HG02852 (cell line): ENCODE measurements around the gene LRRC31.
A peak's percentile ranks its signal among the peaks of the same experiment; 100 is the strongest.

Source experiments
- ATAC-seq: cut with Tn5 transposase; IDR thresholded peaks from one replicate; pipeline ENCODE4 v1.9.1; 2021; ENCODE audit warnings: mild to moderate bottlenecking, moderate library complexity; ENCODE audit not compliant: unreplicated experiment

LRRC31 gene

GRCh38 chr3:169813757-169814517 lies 55.8 kb downstream of the LRRC31 start:
- ATAC-seq: peak; percentile 86

GRCh38 chr3:169813278-169813677 lies 56.5 kb downstream of the LRRC31 start:
- ATAC-seq: no peak

- peak; percentile 65 for ATAC-seq
These were observed 57.2 kb downstream of the LRRC31 start, which contains the start of the genes LRRC34 and LRRIQ4 for GRCh38 chr3:169812332-169813235. TSS of gene LRRC34 (minus strand) at chr3:169812904. CDS start at chr3:169812548, 356 bp downstream. TSS of gene LRRIQ4 (plus strand) at chr3:169812870. CDS start at chr3:169821922, 9,052 bp downstream.

DNA sequence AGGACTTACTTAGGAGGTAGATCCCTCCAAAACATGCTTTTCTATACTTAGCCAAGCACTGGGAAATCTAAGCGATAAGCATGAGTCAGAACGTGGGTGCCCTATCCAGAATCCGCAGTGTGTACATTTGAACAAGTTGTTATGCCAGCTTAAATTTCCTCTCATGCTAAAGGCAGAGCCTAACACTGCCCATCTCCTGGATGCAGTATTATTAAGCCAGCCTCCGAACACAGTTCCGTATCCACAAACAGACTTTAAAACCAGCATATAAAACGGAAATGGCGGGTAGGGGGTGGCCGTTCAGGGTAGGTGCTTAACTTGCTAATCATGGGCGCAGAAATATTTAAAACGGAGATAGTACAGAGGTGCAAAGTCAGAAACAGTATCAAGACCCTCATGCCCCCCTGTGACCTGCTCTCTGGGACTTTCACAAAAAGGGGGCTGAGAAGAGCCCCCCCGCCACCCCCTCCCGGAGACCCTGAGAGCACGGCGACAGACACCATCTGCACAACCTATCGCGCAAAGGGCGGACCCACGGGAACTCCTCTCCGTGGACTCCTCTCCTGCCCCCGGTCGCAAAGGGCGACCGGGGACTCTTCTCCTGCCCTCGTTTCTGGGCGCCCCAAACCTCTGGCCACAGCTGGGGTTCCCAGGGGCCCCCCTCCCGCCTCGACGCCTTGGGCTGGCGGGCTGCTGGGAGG lies 58.0 kb downstream of the LRRC31 start:
- peak; percentile 13 for ATAC-seq

GRCh38 chr3:169809230-169809795 lies 60.4 kb downstream of the LRRC31 start:
- ATAC-seq: no peak

DNA sequence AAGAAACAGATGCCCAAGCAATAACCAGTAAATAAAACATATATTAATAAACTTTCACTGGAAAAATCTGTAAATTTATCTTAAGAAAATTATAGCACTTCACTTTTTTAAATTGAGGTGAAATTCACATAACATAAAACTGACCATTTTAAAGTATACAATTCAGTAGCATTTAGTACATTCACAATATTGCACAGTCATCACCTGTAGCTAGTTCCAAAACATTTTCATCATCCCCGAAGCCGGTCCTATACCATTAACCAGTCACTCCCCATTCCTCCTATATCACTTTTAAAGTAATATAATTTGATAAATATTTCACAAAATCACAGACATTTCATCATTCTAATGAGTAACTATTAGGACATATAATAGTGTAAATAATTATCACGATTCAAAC lies 65.1 kb downstream of the LRRC31 start:
- ATAC-seq: no peak

GRCh38 chr3:169792359-169792758 lies 77.4 kb downstream of the LRRC31 start:
- no peak for ATAC-seq

DNA sequence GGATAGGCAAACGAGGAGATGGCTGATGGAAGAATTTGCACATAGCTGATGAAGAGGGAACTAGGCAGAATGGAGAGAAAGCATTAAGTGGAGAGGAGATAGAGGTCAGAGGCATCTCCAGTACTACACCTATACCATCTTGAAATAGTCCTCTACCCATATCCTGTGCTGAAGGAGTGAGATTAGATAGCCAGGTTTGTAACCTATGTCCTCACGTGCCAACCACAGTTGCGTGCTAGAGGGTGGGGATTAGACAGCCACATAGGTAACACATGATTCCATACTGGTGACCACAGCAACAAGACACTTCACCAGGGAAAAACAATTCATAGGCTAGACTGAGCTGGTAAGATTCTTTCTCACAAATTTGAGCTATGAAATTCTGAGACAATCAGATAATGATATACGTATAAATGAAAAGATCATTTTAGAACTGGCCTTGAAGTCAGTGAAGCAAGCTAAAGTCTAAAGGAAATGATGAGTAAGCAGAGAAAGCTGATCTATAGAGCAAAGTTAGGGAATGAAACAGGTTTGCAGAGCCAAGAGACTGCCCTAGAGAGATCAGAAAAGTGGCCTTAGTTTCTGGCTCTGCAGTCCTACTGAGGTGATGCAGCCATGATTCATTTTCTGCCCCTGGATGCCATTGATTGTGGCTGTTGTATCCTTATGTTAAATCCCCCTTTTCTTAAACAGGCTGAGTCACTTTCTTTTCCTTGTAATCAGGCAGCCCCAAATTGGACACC lies 78.9 kb downstream of the LRRC31 start:
- no peak for ATAC-seq

DNA sequence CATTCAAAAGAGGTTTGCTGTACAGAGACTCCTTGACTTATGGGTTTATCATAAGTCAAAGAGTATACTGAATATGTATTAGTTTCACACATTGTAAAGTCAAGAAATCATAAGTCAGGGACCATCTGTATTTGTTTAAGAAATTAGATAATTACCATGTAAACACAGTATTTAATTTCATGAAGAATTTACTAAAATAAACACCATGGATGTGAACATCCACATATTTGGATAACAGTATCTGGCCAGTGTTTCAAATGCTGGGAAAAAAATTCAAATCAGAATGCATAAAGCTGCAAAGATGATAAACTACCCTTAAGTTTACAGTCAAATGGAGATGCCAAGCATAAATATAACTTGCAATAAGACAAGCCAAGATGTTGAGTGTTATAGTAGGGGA lies 79.5 kb downstream of the LRRC31 start:
- no peak for ATAC-seq
